CD14-positive monocyte (primary cell): ENCODE data around the gene USP54. TPM values are rescaled to one million over a fixed set of nuclear protein-coding genes. Genes with fewer than 3 reads are reported as not detected.

ENCODE experiments used
- DNase-seq, 3 donors: peaks; one replicate each; pipeline ENCODE4 v3.0.0-alpha.2; 2011 to 2022
- H2AFZ ChIP-seq: 2 replicates; pipeline ENCODE4 v1.6.0; 2012; ENCODE audit warnings: mild to moderate bottlenecking, low read depth, low read length, inconsistent platforms; ENCODE audit not compliant: insufficient read depth, poor library complexity, severe bottlenecking
- H3K27ac ChIP-seq, 2 donors: 1 replicate in 1 of 2; 2 replicates in 1 of 2; pipeline ENCODE4 v1.5.1; 2012 to 2013; ENCODE audit warnings: low read length in 2 of 2, control low read depth in 1 of 2, inconsistent platforms in 1 of 2, low read depth in 1 of 2, mild to moderate bottlenecking in 1 of 2
- H3K27me3 ChIP-seq, 2 donors: one replicate each; pipeline versions ENCODE4 v1.6.0 to v1.6.1; 2011 to 2013; ENCODE audit warnings: low read length in 2 of 2; ENCODE audit not compliant: control insufficient read depth in 2 of 2, insufficient read depth in 2 of 2
- H3K36me3 ChIP-seq, 2 donors: replicated peaks in 1 of 2; 1 replicate in 1 of 2; 2 replicates in 1 of 2; pipeline versions ENCODE4 v1.5.1 to v1.6.1; 2012 to 2013; ENCODE audit warnings: low read length in 2 of 2, control low read depth in 1 of 2, inconsistent platforms in 1 of 2, mild to moderate bottlenecking in 1 of 2; ENCODE audit not compliant: insufficient read depth in 2 of 2, control insufficient read depth in 1 of 2
- H3K4me1 ChIP-seq, 2 donors: 1 replicate in 1 of 2; 2 replicates in 1 of 2; pipeline versions ENCODE4 v1.5.1 to v1.6.1; 2012 to 2013; ENCODE audit warnings: low read length in 2 of 2, control low read depth in 1 of 2, inconsistent platforms in 1 of 2, mild to moderate bottlenecking in 1 of 2, moderate library complexity in 1 of 2; ENCODE audit not compliant: insufficient read depth in 2 of 2, control insufficient read depth in 1 of 2
- H3K4me2 ChIP-seq: replicated peaks from 2 replicates; pipeline ENCODE3; 2012; ENCODE audit warnings: low read length, moderate library complexity, mild to moderate bottlenecking; ENCODE audit not compliant: poor library complexity, severe bottlenecking; ENCODE audit errors: extremely low read depth
- H3K4me3 ChIP-seq, 3 experiments: fragments of 200-600 bp in 1 of 3; sonication (generic) in 1 of 3; replicated peaks in 1 of 3; 1 replicate in 2 of 3; 2 replicates in 1 of 3; pipeline ENCODE4 v1.5.1; 2011 to 2013; ENCODE audit warnings: low read length in 3 of 3, mild to moderate bottlenecking in 3 of 3, control low read depth in 2 of 3, low read depth in 2 of 3, inconsistent platforms in 1 of 3, moderate library complexity in 1 of 3
- H3K79me2 ChIP-seq: 2 replicates; pipeline ENCODE4 v1.6.0; 2012; ENCODE audit warnings: mild to moderate bottlenecking, control low read depth, inconsistent platforms, low read length, moderate library complexity; ENCODE audit not compliant: insufficient read depth
- H3K9ac ChIP-seq: 2 replicates; pipeline ENCODE4 v1.6.0; 2017; ENCODE audit warnings: low read length, mild to moderate bottlenecking; ENCODE audit not compliant: insufficient read depth, poor library complexity, severe bottlenecking
- H3K9me3 ChIP-seq, 2 donors: replicated peaks in 1 of 2; 1 replicate in 1 of 2; 2 replicates in 1 of 2; pipeline versions ENCODE4 v1.5.1 to v1.6.1; 2012 to 2013; ENCODE audit warnings: low read length in 2 of 2, control low read depth in 1 of 2; ENCODE audit not compliant: control insufficient read depth in 1 of 2, insufficient read depth in 1 of 2
- H4K20me1 ChIP-seq: 2 replicates; pipeline ENCODE4 v1.6.0; 2012; ENCODE audit warnings: mild to moderate bottlenecking, low read length, control low read depth, moderate library complexity; ENCODE audit not compliant: insufficient read depth
- H3K27ac Mint-ChIP-seq, 7 donors: one replicate each; pipeline ENCODE4 v1.8.0; 2020; ENCODE audit warnings: mild to moderate bottlenecking in 7 of 7, mixed read lengths in 7 of 7, moderate library complexity in 6 of 7, inconsistent platforms in 2 of 7
- H3K27me3 Mint-ChIP-seq, 3 donors: one replicate each; pipeline ENCODE4 v1.8.0; 2021 to 2022; ENCODE audit warnings: low read depth in 3 of 3, mild to moderate bottlenecking in 3 of 3, mixed read lengths in 3 of 3, moderate library complexity in 3 of 3, inconsistent platforms in 1 of 3
- H3K36me3 Mint-ChIP-seq, 2 donors: one replicate each; pipeline ENCODE4 v1.8.0; 2020; ENCODE audit warnings: mixed read lengths in 2 of 2, inconsistent platforms in 1 of 2, mild to moderate bottlenecking in 1 of 2
- H3K4me1 Mint-ChIP-seq: one replicate; pipeline ENCODE4 v1.8.0; 2020; ENCODE audit warnings: mild to moderate bottlenecking, mixed read lengths
- H3K4me3 Mint-ChIP-seq, 2 donors: one replicate each; pipeline ENCODE4 v1.8.0; 2020; ENCODE audit warnings: mild to moderate bottlenecking in 2 of 2, mixed read lengths in 2 of 2, moderate library complexity in 1 of 2
- H3K9me3 Mint-ChIP-seq, 7 donors: one replicate each; pipeline ENCODE4 v1.8.0; 2020 to 2022; ENCODE audit warnings: mixed read lengths in 7 of 7, mild to moderate bottlenecking in 6 of 7, moderate library complexity in 6 of 7, inconsistent platforms in 2 of 7
- WGBS: methylation state at CpG from one replicate; pipeline ENCODE4 v1.1.5; 2013; ENCODE audit warnings: missing lambda C conversion rate; ENCODE audit not compliant: insufficient coverage; 5-methylcytosine and 5-hydroxymethylcytosine counted together
- intact Hi-C, 2 donors: fragments of 100-400 bp; cut with micrococcal nuclease; formaldehyde crosslinking; loops; one replicate each; pipeline versions ENCODE4 v1.15.0 to v1.15.1; 2023
- polyA plus RNA-seq, 3 donors: library from polyadenylated mRNA; depleted of rRNA in 1 of 3; unstranded in 2 of 3; stranded (reverse) in 1 of 3; fragments of 300-500 nt in 2 of 3; fragments of >200 nt in 1 of 3; fragmentation: Illumina TruSeq in 2 of 3; gene quantifications; 1 replicate in 2 of 3; 2 replicates in 1 of 3; pipeline ENCODE4 v1.2.3, GENCODE V29; 2012 to 2021
- TF ChIP-seq, protein P1 (sequence below): fragments of 200-600 bp; IDR thresholded peaks from one replicate; pipeline ENCODE4 v1.8.0; 2022; ENCODE audit warnings: antibody characterized with exemption, mild to moderate bottlenecking

USP54 gene
- polyA plus RNA-seq, 3 donors, result 0.28 to 2.4 (median 0.55) TPM

DNA sequence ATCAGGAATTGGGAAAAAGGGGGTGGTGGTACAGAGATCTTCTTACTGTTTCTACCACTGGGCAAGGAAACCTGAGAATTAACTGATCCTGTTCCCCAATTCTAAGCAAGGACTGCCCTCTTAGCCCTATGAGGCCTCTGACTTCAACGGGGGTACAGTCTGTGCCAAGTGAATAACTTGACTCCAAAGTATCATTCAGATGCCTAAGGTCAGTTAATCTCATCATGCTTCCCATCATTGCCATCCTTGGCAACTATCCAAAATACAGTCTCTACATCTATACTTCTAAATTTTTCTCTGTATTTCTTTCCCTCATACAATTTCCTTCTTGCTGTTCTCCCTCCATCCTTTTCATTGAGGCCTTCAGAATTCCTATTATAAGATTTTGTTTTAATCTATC, 105.8 kb downstream of the USP54 start:
- no peak overlapping the region for H3K4me3 ChIP-seq
- WGBS, result 89% methylated on average over 1 of the region's 1 CpG
- Mint-ChIP-seq H3K4me3 (no peak overlapping the region), H3K27ac (peak overlapping the region in 2 of 7 donors; percentile 14 to 69), H3K4me1 (peaks cover 8% of the 10 kb centered on the region), H3K9me3 (peaks cover 0 to 2% (median 0%) of the 10 kb centered on the region in 7 donors), H3K36me3 (peaks cover 23 to 34% of the 10 kb centered on the region in 2 donors), H3K27me3 (no peaks in the 10 kb centered on the region)
- peaks cover 32% of the 10 kb centered on the region for H4K20me1 ChIP-seq
- peaks cover 9 to 30% of the 10 kb centered on the region in 2 donors for H3K36me3 ChIP-seq
- no peak overlapping the region for H3K9ac ChIP-seq
- no peak for DNase-seq
- H3K4me1 ChIP-seq, result no peaks in the 10 kb centered on the region
- H3K27me3 ChIP-seq, result no peaks in the 10 kb centered on the region
- no peaks in the 10 kb centered on the region for H3K9me3 ChIP-seq
- peak overlapping the region in 1 of 2 donors; percentile 9 for H3K27ac ChIP-seq
- intact Hi-C loops, result no loop called here
- peaks cover 84% of the 10 kb centered on the region for H3K79me2 ChIP-seq
- no peak overlapping the region for H3K4me2 ChIP-seq
- TF ChIP-seq, protein P1, sequence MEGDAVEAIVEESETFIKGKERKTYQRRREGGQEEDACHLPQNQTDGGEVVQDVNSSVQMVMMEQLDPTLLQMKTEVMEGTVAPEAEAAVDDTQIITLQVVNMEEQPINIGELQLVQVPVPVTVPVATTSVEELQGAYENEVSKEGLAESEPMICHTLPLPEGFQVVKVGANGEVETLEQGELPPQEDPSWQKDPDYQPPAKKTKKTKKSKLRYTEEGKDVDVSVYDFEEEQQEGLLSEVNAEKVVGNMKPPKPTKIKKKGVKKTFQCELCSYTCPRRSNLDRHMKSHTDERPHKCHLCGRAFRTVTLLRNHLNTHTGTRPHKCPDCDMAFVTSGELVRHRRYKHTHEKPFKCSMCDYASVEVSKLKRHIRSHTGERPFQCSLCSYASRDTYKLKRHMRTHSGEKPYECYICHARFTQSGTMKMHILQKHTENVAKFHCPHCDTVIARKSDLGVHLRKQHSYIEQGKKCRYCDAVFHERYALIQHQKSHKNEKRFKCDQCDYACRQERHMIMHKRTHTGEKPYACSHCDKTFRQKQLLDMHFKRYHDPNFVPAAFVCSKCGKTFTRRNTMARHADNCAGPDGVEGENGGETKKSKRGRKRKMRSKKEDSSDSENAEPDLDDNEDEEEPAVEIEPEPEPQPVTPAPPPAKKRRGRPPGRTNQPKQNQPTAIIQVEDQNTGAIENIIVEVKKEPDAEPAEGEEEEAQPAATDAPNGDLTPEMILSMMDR, result no peak
- H2AFZ ChIP-seq, result no peak overlapping the region

DNA sequence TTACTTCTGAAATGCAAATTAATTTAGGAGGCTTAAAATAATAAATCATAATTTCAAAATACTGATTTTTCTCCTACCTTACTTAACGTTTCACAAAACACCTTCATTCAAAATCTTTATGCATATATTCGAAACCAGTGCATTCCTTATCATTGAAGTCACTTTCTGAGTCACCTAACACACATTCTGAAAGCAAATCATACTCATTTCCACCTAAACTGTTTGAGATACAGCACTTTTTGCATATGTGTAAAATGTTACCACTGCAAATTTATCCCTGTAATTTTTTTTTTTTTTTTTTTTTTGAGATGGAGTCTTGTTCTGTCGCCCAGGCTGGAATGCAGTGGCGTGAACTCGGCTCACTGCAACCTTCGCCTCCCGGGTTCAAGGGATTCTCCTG, 111.0 kb downstream of the USP54 start:
- no peak overlapping the region for H3K9ac ChIP-seq
- no peak overlapping the region for H3K27ac Mint-ChIP-seq
- no peak overlapping the region for H3K4me3 Mint-ChIP-seq
- DNase-seq, result no peak
- no peaks in the 10 kb centered on the region for H3K9me3 ChIP-seq
- H3K36me3 ChIP-seq, result peaks cover 43 to 53% of the 10 kb centered on the region in 2 donors
- H3K79me2 ChIP-seq, result peaks cover 43% of the 10 kb centered on the region
- H3K4me2 ChIP-seq, result no peak overlapping the region
- peaks cover 13% of the 10 kb centered on the region for H4K20me1 ChIP-seq
- no peaks in the 10 kb centered on the region for H3K27me3 Mint-ChIP-seq
- H3K4me1 Mint-ChIP-seq, result no peaks in the 10 kb centered on the region
- H3K9me3 Mint-ChIP-seq, result peaks cover 0 to 2% (median 0%) of the 10 kb centered on the region in 7 donors
- no peaks in the 10 kb centered on the region for H3K4me1 ChIP-seq
- H3K36me3 Mint-ChIP-seq, result peaks cover 41 to 62% of the 10 kb centered on the region in 2 donors
- no peak overlapping the region for H3K4me3 ChIP-seq
- no peaks in the 10 kb centered on the region for H3K27me3 ChIP-seq
- no peak overlapping the region for H3K27ac ChIP-seq
- WGBS, result 98% methylated on average over 6 of the region's 7 CpGs
- no peak overlapping the region for H2AFZ ChIP-seq
- intact Hi-C loops, result no loop called here
- TF ChIP-seq, protein P1, result no peak
